ENCODE results near the gene PTPN6.

- TF ChIP-seq CTCF (IDR thresholded peaks at IDR 0.05; ENCODE audit: insufficient read depth, low read length) (no peak), POLR2AphosphoS5 (IDR thresholded peaks at IDR 0.05; ENCODE audit: low read depth) (peak; percentile 95)
These were observed 2.5 kb downstream of the PTPN6 start for GRCh38 chr12:6953442-6954315.
